Activated T-helper 9 cell treated with anti-CD3 and anti-CD28 coated beads, Interleukin-2, amount 50 U/mL, for 16 hours (primary cell): ENCODE measurements around the gene CLEC4M.
"Not testable (repeated sequence)": the region's sequence is repeated elsewhere in the genome, so short reads cannot be mapped to it uniquely, and the experiment has no call there.

Experiments used
- DNase-seq: peaks from one replicate; pipeline ENCODE4 v3.0.0-alpha.2; 2020; ENCODE audit warnings: low read depth

CLEC4M gene

GRCh38 chr19:7740682-7741054 is 22.4 kb upstream of the CLEC4M start:
- no peak for DNase-seq

DNA sequence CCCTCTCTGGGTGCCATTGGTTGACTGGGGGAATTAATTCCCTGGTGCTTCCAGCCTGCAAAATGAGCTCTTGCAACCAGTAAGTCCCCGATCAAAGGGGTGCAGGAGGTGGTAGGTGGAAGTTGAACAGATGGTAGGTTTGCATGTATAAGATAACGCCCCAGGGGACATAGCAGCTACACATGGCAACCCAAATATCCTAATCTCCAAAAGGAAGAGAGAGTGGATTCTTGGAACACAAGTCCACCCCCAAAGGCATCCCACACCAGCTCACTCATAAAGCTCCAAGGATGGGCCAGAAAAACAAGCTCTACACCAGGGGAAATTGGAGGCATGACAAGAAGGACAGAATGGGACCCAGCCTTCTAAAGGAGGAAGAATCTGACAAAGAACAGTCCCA is 20.5 kb upstream of the CLEC4M start:
- DNase-seq, result no peak

GRCh38 chr19:7742991-7743390 is 20.1 kb upstream of the CLEC4M start:
- no peak for DNase-seq

DNA sequence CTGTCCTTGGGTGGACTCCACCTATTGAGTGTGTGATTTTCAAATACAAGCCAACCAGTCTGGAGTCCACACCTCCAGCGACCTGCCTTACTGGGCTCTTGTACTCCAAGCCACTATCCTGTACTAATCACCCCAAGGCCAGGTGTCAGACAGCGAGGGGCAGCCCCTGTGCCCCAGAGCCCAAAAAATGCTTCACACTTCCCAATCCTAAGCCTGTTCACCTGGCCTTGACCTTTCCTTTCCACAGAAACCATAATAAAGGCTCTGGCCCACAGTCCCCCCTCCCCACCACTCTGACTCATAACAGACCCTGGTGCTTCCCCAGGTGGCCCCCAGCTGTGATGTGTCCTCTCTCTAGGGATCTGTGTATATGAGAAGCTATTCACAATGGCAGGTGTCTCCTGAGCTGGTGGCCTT is 19.6 kb upstream of the CLEC4M start:
- peak; percentile 38 for DNase-seq

- DNase-seq, result no peak
Measured at GRCh38 chr19:7744199-7744786, 18.8 kb upstream of the CLEC4M start.

DNA sequence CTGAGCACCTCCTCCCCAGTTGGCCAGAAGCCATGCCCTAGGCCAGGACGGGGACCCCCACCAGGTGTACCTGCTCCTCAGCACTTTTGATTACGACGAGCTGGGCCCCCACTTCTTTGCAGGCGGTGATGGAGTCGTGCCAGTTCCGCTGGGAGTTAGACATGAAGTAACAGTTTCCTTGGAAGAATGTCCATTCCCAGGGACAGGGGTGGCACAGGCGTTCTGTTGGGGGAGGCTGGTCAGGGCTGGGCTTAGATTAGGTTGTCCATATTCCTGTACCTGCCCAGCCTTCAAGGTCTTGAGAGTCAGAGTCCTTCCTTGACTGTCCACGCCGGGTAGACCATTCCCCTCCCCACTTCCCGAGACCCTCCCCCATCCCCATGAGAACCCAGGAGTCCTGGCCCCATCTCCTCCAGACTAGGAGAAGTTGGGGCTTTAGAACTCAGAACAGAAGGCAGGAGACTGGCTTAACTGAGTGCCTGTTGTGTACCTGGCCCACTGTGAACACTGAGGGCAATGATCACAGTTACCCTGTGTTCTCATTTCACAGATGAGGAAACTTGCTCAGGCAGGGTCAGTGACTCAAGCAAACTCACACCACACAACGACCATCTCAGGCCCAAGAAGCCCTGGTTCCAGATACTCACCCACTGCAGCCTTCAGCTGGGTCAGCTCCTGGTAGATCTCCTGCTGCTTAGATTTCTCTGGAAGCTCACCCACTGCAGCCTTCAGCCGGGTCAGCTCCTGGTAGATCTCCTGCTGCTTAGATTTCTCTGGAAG is 18.0 kb upstream of the CLEC4M start:
- DNase-seq, result no peak

DNA sequence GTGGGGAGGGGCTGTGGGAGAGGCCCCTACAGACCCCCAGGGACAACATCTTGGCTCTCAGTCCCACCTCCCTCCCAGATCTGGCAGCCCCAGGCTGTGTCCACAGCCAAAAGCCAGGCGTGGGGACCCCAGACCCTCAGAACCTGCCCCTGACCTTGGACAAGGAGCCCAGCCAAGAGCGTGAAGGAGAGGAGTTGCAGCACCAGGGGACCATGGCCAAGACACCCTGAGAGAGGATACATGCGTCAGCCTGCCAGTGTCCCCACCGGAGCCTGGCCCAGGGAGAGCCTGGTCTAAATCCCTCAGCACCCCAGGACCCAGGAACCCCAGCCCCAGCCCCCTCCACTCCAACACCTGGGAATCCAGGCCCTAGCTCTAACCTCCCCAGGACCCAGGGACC is 16.7 kb upstream of the CLEC4M start:
- not testable (repeated sequence) for DNase-seq

DNA sequence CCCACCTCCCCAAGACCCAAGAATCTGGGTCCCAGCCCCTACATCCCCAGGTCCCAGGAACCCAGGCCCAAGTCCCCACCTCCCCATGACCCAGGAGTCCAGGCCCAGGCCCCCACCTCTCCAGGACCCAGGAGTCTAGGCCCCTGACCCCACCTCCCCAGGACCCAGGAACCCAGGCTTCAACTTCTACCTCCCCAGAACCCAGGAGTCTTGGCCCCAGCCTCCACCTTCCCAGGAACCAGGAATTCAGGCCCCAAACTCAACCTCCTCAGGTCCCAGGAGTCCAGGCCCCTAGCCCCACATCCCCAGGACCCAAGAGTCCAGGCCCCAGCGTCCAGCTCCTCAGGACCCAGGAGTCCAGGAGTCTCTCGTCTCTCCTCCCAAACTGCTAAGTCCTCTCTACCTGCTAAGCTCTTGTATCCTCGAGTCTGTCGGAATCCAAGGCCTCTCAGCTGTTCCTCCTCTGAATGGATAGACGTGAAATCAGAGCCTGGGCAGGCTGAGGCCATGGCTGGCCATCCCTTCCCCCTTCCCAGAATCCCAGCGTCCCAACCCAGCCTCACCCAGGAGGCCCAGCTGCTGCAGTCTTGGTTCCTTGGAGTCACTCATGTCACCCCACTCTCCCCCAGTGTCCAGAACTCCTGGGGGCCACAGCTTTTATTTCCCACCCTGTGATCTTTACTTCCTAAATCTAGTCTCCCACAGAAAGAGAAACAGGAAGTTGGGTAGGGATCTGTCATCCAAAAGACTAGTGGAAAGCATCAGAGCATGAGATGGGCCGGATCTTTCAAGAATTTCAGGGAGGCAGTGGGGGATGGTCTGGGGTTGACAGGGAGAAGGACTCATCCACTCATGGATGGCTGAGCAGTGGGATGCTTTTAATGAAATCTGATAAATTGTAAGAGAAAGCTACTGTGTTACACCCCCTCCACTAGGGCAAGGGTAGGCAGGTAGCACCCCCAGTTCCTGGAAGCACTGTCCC is 15.8 kb upstream of the CLEC4M start, which contains the start of gene CD209:
TSS of gene CD209 (minus strand) at position 632 of the 982 bp plus-strand sequence. CDS start at position 609, 23 bp downstream.
- no peak for DNase-seq

- no peak for DNase-seq
Measured at GRCh38 chr19:7748171-7748570, 14.9 kb upstream of the CLEC4M start.

GRCh38 chr19:7748756-7749155 is 14.3 kb upstream of the CLEC4M start:
- DNase-seq, result no peak

DNA sequence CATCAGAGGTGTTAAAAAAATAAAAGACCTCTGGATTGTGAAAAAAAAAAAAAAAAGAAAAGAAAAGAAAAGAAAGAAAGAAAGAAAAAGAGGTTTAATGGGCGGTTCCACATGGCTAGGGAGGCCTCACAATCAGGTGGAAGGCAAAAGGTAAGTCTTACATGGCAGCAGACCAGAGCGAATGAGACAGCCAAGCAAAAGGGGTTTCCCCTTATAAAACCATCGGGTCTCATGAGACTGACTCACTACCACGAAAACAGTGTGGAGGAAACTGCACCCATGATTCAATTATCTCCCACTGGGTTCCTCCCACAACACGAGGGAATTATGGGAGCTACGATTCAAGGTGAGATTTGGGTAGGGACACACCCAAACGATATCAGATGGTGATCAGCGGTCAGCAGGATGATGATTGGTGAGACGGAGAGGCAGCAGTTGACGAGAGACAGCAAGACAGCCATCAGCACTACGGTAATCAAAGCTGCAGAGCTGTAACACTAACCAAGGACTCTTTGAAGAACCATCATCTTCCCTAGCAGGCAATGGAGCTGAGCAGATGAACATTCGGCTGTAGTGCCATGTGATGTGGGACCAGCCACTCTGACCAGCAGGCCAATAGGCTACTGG is 11.8 kb upstream of the CLEC4M start:
- peak; percentile 26 for DNase-seq

DNA sequence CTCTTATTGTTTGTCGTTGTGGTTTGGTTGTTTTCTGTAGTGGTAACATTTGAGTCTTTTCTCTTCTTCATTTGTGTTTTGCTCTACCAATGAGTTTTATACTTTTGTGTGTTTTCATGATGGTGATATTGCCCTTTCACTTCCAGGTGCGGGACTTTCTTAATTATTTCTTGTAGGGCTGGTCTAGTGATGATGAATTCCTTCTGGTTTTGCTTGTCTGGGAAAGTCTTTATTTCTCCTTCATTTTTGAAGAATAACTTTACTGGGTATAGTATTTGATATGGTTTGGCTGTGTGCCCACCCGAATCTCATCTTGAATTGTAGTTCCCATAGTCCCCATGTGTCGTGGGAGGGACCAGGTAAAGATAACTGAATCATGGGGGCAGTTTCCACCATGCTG is 6.8 kb upstream of the CLEC4M start:
- DNase-seq, result no peak

DNA sequence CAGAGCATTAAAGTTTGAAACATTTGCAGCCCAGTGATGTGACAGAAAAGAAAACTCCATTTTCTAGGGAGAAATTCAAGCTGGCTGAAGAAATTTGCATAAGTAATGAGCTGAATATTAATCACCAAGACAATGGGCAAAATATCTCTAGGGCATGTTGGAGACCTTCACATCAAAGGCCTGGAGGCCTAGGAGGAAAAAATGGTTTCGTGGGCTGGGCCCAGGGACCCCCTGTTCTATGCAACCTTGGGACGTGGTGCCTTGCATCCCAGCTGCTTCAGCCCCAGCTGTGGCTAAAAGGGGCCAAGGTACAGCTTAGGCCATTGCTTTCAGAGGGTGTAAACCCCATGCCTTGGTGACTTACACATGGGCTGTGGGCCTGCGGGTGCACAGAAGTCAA is 5.7 kb upstream of the CLEC4M start:
- DNase-seq, result no peak

DNA sequence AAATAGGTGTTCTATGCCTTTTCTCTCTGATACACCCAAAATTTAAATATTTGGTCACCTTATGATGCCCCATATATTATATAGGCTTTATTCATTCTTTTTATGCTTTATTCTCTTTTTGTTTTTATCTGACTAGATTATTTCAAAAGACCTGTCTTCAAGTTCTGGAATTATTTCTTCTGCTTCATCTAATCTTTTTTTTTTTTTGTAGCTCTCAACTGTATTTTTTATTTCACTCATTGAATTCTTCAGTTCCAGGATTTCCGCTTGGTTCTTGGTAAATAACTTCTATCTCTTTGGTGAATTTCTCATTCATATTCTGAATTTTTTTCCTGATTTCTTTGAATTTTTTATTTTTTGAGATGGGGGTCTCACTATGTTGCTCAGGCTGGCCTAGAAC is 3.9 kb upstream of the CLEC4M start:
- DNase-seq, result no peak

- no peak for DNase-seq
Measured at GRCh38 chr19:7763696-7764095, 653 bp downstream of the CLEC4M start.

DNA sequence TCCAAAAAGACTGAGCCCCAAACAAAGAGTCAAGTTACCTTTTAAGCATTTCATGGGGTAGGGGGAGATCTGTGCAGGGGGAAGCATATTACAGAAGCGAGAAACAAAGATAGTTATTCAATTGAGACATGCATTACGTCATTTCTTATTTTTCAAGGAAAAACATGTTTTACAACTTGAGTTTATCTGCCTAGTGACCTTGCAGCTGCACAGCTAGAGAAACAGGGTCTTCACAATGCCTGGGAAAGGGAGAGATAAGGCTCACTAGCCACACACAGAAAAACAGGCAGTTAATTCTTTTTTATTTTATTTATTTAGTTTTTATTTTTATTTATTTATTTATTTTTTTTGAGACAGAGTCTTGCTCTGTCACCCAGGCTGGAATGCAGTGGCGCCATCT is 1.1 kb downstream of the CLEC4M start:
- not testable (repeated sequence) for DNase-seq

- not testable (repeated sequence) for DNase-seq
Measured at GRCh38 chr19:7765043-7765442, 2.0 kb downstream of the CLEC4M start.

DNA sequence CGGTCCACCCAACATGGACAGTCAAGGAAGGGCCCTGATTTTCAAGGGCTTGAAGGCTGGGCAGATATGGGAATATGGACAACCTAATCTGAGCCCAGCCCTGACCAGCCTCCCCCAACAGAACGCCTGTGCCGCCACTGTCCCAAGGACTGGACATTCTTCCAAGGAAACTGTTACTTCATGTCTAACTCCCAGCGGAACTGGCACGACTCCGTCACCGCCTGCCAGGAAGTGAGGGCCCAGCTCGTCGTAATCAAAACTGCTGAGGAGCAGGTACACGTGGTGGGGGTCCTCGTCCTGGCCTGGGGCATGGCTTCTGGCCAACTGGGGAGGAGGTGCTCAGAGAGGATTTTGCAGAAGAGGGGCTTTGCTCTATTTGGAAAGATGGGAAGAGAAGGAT is 3.5 kb downstream of the CLEC4M start:
- no peak for DNase-seq

DNA sequence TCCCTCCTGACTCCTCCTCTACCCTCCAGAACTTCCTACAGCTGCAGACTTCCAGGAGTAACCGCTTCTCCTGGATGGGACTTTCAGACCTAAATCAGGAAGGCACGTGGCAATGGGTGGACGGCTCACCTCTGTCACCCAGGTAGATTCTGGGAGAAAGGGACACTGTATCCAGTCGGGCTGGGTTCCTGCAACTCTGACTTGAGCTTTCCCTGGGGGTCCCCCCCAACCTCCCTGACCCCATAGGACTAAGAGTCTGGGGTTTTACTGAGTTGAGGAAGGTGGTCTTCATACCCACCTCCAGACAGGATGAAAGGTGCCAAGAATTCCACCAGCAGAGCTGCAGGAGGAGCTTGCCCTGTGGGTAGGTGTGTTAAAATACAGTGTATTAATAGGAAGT is 4.4 kb downstream of the CLEC4M start:
- no peak for DNase-seq

GRCh38 chr19:7769171-7769570 is 6.1 kb downstream of the CLEC4M start:
- DNase-seq, result no peak

DNA sequence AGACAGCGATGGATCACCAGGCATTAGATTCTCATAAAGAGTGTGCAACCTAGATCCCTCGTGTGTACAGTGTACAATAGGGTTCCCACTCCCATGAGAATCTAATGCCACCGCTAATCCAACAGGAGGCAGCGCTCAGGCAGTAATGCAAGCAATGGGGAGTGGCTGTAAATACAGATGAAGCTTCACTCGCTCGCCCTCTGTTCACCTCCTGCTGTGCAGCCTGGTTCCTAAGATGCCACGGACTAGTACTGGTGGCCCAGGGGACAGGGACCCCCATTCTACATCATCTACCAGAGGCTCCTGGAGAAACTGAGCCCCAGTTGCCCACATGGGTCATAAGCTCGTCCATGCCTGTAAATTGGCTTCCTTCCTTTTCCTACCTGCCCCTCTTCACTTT is 8.0 kb downstream of the CLEC4M start:
- no peak for DNase-seq

- no peak for DNase-seq
Measured at GRCh38 chr19:7772752-7773291, 9.8 kb downstream of the CLEC4M start.
